HK-2 (cell line): ENCODE results near the gene FAP.
A peak's percentile ranks its signal among the peaks of the same experiment; 100 is the strongest.

Experiments used
- DNase-seq: peaks from one replicate; pipeline ENCODE4 v3.0.0-alpha.2; 2018; ENCODE audit not compliant: unreplicated experiment

FAP gene

GRCh38 chr2:162243294-162243693, at the start of gene FAP:
TSS of gene FAP (minus strand) at chr2:162243445. CDS start at chr2:162243327, 118 bp downstream.
- DNase-seq = no peak

GRCh38 chr2:162291748-162292147, 48.5 kb upstream of the FAP start:
- DNase-seq = no peak

DNA sequence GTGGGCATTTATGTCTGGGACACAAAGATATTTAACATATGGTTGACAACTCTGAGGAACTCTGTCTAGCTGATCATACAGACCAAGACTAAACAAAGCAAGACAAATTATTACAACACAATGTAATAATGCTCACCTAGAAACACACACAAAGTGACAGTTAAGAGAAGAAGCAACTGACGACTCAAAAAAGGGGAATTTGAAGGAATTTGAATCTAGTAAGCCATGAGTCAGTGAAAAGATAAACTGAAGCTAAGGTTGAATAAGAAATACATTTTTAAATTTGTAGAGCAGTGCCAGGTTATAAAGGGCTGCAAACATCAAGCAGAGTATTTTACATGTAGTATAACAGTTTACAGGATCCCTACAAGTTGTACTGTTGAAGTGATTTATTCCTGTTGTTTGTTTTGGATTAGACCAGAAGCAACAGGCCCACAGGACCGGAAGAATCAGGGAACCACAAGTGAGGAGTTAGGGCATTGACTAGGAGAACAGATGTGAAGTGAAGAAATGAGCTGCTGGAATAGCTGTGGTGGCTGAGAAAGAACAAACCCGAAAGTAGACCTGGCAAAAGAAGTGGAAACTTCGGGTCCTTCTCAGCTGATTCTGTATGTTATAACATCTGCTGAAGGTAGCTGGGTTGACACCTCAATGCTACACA, 39.6 kb upstream of the FAP start:
- DNase-seq = no peak

DNA sequence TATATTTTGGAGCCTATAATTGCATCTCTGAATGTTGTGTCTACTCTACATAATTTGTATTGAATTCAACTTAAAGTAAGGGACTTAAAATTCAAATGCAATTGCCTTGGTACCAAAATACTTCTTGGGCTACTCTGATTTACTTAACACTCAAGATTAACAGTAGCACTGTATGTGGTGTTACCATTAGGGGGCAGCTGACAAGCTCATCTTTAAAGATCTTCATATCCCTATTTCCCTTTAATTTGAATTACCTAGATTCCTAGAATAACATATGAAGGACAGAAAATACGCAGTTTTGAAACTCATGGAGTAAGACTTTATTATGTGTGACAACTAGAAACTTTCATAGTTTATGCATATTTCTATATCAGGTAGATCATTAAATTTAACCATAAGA, 37.4 kb upstream of the FAP start:
- DNase-seq = no peak

DNA sequence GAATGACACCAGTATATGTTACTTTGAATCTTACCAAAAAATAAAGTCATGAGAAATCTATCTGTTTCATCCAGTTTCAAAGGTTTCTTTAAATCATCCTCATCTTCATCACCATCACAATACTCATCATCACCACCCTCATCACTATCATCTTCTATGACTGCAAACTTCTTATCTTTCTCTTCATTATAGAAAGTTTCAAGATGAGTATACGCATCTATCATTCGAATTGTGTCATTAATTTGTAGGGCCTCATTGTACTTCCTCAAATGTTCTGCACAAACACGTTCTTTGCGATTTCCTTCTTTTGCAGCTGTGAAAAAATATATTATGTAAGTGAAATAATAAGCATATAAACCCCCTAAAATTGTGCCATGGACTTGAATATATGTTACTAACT, 34.1 kb upstream of the FAP start:
- no peak for DNase-seq

GRCh38 chr2:162267996-162268395, 24.8 kb upstream of the FAP start:
- no peak for DNase-seq

DNA sequence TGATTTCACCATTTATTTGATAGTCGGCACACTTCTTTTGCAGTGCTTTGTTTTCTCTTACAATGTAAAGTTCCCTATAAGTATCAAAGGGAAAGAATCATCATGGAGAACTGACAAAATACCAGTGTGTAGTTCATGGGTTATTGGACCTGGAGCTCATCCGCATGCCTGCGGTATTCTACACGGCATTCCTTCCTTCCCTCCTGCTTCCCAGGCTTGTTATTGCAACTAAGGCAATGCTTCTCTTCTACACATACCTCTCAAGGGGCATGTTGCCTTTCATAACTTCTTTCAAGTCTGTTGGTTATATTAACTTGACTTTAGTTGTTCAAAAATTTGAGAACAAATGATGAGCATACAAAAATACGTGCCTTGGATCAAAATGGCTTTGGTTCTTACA, 24.3 kb upstream of the FAP start:
- DNase-seq = no peak

- DNase-seq = no peak
Observed at GRCh38 chr2:162266460-162266760, 23.2 kb upstream of the FAP start.

DNA sequence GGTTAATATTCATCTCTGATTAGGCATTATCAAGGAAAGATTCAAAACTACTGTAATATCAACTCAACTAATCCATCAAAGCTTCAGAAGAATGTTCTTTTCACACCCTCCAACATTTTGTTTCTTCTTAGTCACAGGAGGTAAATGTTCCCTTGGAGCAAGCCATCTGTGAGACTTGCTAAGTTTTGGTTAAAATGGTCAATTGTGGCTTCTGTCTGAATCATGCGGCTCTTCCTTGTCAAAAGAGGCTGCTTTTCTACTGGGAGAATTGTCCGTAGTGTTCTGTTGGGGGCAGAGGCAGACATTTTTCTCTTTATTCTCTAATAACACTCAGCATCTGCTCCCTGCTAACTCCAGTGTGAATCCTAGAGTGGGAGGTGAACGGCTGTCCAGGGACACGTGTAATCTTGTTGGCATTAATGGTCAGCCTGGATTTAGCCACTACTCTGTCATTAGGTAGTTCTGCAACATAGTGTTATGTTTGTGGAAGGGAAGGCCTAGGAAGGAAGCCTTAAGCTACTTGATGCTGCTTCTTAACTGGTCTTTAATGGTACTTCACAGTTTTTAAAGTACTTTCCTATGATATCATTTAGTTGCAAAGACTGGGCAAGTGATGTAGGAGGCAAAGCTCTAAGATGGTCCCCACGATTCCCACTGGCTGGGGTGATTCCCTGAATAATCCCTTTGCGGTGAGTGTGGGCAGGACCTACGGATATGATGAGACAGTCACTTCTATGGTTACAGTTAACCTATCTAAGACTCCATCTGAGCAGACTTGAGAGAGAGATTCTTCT, 22.6 kb upstream of the FAP start:
- no peak for DNase-seq

DNA sequence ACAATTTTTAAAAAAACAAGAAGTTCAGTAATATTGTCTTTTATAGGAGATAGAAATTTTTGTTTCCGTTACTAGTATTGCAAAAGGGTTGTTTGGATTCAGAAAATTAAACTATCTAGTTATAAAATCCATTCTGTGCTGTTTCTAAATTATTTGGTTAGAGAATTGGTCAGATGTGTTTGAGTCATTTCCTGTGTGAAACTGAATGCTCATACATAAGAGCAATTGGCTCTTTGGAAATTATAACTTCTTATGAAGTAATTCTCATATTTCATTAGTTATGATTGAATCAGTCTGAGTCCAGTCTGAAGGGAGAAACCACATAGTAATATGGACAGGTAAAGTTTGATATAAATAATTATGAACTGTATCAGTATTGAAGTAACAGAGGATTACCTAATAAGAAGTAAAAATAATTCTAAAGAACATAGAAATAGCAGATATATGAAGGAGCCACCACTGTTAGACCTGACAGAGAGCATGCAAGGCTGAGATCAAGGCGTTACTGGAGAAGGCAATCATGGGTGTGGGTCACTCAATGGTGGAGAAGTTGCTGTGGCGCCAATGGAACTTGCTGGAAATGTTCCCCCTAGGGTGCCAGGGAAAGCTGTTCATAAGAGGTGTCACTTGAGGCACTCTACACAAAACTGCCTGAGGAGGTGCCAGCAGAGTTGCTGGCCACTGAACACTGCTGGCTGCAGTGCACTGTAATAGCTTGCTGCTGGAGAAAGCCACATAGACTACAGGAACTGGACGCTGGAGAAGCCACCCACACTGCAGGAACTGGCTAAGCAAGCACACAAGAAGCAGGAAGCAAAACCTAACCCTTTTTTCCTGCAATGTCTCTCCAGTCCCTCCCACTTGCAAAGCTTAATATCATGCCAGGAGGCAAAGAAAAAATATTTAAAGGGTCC, 18.0 kb upstream of the FAP start:
- DNase-seq = no peak

DNA sequence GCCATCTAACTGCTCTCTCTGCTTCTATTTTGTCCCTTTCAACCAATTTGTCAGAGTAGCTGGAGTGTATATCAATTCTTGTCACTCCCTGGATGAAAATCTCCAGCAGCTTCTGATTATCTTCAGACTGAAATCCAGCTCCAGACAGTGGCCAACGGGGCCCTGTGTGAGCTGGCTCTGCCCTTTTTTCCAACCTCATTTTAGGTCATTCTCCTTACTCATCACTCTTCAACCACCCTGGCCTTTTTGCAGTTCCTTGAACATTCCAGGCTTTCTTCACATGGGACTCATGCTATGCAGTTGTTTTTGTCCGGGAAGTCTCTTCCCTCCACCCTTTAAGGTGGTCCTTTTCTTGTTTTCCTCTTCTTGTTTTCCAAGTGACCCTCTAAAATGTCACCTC, 15.4 kb upstream of the FAP start:
- DNase-seq = no peak

DNA sequence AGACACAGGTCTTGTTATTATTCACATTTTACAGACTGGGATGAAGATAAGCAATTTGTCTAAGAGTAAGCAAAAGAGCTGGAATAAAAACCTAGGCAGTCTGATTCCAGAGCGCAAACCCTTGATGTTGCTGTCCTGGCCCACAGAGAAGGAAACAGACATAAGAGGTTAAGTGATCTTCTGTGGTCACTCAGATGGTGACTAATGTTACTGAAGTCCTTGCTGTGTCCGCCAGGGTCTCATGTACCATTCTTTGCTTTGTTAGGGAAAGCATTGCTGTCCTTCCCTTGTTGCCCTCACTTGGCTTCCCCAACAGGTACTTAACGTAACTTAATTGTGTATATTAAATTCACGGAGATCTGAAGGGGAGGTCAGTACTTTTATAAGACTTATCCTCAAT, 14.9 kb upstream of the FAP start:
- no peak for DNase-seq

DNA sequence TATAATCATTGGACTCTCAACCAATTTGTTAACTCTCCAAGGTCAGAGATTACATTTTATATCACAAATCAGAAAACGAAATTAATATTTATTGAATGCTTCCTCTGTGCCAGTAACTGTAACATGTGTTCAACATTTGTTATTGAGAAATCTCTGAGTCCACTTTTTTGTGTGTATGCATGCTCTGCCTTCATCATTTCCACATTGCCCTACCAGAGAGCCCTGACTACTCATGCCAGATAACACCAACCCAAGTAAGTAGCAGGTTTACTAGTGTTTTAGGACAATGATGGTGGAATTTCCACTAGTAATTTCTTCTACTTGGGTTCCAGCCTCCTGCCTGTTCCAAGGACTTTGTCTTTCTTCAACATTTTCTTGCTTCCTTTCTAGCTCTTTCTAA, 14.2 kb upstream of the FAP start:
- no peak for DNase-seq

GRCh38 chr2:162256591-162256991, 13.3 kb upstream of the FAP start:
- DNase-seq = no peak

DNA sequence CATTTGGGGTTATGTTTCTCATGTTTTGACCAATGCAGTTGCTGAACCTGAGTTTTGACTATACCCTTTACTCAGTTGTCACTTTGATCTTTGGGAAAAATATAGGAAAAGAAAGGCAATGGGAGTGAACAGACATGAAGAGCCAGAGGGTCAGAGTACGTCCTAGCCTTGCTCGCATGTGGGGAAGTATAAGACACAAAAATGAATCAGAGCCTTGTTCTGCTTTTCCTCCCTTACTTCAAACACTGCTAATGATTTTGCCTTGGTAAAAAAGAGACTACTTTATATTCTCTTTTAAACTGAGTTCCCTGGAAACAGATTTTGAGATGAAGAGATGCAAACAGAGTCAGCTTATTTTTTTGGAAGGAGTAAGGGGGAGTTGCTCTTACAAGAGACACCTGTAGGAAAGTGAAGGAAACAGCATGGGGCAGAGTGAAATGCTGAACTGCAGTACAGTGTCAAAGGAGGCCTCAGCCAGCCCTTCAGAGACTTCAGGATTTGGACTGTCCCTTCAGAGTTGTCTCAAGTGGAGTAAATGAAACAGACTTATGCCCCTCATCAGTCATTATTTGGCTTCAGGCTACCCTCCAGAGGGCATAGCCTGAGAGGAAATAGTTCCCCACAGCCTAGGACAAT, 11.1 kb upstream of the FAP start:
- no peak for DNase-seq

DNA sequence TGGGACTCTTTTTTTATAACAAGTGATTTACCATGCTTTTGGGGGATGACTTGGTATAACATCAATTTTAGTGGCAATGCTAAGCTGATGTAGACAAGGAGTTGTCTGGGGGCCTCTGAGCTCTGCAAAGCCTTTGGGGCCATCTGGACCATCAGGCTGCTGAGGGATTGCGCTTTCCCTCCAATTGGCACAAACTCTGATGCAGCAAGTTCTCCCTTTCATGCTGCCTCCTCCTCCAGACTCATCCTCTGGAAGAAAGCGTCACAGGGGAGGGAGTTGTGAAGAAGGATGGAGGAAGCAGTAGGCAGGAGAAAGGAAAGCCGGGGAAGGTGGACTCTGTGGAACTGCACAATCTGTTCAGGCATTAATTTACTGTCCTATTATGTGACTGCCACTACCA, 10.2 kb upstream of the FAP start:
- DNase-seq = no peak

- DNase-seq = no peak
Observed at GRCh38 chr2:162252153-162252552, 8.9 kb upstream of the FAP start.

DNA sequence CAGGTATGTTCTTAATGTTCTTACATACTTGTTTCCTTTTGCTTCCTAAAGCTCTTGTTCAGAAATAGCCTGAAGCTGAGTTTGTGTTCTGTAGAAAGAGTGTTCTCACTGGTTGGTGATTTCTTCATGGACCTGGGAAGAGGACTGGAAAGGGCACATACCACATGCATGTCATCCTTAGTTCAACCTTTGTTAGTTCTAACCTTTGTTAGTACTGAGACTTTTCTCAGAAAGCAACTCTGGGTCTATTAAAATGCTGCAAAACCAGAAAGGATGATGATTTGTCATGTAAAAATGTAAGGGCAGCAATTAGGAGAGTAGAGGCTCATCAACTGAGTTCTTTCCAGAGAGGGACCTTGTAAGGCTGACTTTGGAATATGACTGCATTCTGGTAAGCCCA, 2.5 kb upstream of the FAP start:
- DNase-seq = no peak

DNA sequence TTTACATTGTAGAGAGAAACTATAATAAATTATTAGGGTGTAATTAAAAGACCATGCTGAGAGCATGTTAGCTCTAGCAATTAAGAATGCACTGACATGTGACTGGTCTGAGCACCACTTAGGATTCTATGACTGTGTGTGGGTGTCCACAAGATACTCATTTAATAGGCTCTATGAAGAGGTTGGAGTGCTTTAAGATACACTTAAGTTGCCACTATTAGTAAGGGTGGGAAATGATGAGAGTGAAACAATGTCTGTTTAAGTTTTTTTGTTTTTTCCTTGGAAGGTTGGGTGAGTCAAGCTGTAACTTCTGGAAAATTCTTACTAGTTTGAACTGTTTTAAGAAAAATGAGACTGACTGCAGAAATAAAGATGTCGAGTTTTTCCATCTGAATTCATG, 1.8 kb upstream of the FAP start:
- no peak for DNase-seq

DNA sequence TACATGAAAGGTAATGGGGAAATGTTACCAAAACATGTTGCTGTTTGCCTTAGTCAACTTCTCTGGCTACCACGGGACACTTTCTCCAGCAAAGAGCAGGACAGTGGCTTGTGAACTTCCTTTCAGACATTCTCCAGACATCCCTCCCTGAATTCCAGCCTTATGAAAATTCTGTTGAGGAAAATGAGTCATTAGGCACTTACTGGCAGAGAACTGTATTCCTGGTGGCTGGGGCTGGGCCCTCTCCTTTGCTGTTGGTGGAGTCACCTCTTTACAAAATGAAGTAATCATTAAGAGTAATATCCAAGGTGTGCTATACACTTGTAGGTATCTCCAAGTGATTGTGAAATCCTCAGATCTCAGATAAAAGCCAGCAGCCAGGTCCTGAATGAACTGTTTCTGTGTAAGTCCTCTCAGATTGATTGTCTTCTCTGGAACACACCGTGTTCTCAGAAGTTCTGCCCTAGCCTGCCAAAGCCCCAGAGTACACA, 1.3 kb upstream of the FAP start:
- peak; percentile 49 for DNase-seq

DNA sequence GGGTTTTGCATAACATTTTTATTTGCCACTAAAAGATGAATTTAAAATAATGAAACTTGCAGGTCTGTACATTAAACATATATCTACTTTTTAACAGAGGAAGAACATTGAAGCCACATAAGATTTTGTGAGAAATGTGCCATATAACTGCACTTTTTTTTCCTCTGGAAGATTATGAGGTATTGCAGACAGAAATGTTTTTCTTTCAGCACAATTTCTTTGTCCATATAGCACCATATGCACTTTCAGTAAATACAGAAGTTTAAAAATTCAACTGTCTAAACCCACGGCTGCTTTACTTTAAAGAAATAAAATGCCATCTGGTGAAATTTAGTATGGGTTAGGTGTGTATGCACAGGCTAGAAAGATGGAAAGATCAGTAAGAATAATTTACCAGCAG, 470 bp upstream of the FAP start:
- no peak for DNase-seq
